EL (cell line): ENCODE results near the gene THOC2.
"Not testable (repeated sequence)": the region's sequence is repeated elsewhere in the genome, so short reads cannot be mapped to it uniquely, and the experiment has no call there.

Experiments used
- DNase-seq: peaks from one replicate; pipeline ENCODE4 v3.0.0-alpha.2; 2016

The THOC2 gene

GRCh38 chrX:123736333-123736921, 3.6 kb upstream of the THOC2 start:
- DNase-seq: peak; percentile 81

- DNase-seq: not testable (repeated sequence)
These were observed 2.3 kb upstream of the THOC2 start for GRCh38 chrX:123735137-123735536.

- DNase-seq: not testable (repeated sequence)
These were observed 1.2 kb upstream of the THOC2 start for GRCh38 chrX:123734079-123734478.

GRCh38 chrX:123731987-123732669, 724 bp downstream of the THOC2 start:
- DNase-seq: peak; percentile 28

- DNase-seq: peak; percentile 33
These were observed 1.4 kb downstream of the THOC2 start for GRCh38 chrX:123731258-123731986.

DNA sequence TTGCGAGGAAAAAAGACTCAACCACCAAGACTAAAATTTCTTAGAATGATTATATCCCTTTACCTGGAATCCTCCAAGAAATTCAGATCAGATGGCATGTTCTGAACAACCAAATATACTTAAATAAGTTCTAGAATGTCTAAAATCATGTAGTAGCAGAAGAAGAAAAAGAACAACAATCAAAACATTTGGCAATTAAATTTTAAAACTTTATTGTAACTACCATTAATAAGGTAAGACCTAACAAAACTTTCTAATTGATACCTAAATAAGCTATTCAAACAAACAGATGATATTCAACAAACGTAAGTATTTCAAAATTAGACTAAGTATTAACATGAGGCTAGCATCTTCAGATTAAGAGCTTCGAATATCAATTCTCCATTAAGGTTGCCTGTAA, 4.3 kb downstream of the THOC2 start:
- DNase-seq: no peak

- DNase-seq: no peak
These were observed 4.8 kb downstream of the THOC2 start for GRCh38 chrX:123728016-123728415.

DNA sequence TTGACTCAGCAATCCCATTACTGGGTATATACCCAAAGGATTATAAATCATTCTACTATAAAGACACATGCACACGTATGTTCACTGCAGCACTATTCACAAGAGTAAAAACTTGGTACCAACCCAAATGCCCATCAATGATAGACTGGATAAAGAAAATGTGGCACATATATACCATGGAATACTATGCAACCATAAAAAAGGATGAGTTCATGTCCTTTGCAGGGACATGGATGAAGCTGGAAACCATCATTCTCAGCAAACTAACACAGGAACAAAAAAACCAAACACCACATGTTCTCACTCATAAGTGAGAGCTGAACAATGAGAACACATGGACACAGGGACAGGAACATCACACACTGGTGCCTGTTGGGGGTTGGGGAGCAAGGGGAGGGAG, 10.7 kb downstream of the THOC2 start:
- DNase-seq: not testable (repeated sequence)

- DNase-seq: no peak
These were observed 12.4 kb downstream of the THOC2 start for GRCh38 chrX:123720486-123720885.

DNA sequence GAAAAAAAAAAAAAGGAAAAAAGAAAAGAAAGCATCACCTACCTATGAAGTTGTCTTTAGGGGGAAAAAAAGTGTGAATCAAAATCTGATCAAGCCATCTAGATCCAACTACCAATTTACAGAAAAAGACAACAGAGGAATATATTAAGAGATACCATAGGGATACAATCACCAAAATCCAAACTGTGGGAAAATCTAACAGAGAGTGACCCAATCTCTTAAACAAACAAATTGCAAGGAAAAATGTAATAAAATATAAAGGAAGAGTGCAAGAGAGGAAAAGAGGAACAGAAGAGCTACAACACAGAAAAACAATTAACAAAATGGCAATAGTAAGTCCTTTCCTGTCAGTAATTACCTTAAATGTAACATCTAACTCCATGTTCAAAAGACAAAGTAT, 19.0 kb downstream of the THOC2 start:
- DNase-seq: peak; percentile 16

DNA sequence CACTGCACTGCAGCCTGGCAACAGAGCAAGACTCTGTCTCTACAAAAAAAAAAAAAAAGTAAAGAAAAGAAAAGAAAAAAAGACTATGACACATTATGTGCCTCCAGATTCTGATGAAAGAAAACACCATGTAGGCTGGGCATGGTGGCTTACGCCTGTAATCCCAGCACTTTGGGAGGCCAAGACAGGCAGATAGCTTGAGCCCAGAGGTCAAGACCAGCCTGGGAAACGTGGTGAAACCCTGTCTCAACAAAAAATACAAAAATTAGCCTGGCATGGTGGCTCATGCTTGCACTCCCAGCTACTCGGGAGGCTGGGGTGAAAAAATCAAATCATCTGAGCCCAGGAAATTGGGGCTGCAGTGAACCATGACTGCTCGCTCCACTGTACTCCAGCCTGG, 19.4 kb downstream of the THOC2 start:
- no peak for DNase-seq

- DNase-seq: not testable (repeated sequence)
These were observed 21.7 kb downstream of the THOC2 start for GRCh38 chrX:123711201-123711600.

DNA sequence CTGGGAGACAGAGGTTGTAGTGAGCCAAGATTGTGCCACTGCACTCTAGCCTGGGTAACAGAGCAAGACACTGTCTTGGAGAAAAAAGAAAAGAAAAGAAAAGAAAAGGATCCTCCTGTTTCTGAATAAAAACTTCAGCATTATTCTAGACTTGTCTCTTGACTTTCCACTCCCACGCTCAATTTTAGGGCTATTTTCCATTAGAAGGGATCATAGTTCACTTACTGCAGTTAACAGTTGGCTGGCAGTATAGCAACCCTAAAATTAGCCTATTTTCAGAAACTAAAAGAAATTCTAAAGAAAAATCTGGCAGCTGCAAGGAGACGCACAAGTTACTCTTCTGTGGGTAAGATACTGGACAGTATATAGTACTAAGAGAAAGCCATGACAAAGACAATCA, 28.1 kb downstream of the THOC2 start:
- no peak for DNase-seq

- DNase-seq: no peak
These were observed 33.8 kb downstream of the THOC2 start for GRCh38 chrX:123698979-123699520.

DNA sequence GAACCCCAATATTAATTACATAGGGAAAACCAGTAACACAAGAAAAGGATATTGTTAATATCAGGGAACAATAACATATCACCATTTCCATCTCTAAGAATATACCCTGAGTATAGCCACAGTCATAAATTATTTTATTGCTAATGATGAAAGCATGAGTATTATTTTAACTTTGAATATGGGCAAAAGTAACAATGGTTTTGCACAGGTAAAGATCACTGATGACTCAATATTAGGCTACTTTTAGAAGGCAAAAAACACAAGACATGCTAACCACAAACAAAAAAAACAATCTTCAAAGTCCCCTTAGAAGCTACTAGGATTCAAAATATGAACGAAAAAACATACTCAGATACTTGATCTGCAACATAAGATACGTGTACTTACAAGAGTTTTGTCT, 36.5 kb downstream of the THOC2 start:
- no peak for DNase-seq

GRCh38 chrX:123695242-123695641, 37.6 kb downstream of the THOC2 start:
- DNase-seq: no peak

DNA sequence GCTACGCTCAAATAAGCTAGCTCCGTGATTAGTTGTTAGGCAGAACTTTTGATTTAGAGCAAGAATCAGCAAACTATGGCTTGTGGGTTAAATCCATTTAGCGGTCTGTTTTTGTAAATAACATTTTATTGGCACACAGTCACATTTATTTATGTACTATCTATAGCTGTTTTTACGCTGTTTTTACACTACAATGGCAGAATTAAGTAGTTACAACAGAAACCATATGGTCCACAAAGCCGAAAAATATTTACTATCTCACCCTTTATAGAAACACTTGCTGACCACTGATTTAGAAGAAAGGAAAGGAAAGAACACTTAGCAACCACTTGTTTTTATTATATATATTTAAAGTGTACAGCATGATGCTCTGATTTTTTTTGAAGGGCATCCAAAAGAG, 41.1 kb downstream of the THOC2 start:
- DNase-seq: no peak

DNA sequence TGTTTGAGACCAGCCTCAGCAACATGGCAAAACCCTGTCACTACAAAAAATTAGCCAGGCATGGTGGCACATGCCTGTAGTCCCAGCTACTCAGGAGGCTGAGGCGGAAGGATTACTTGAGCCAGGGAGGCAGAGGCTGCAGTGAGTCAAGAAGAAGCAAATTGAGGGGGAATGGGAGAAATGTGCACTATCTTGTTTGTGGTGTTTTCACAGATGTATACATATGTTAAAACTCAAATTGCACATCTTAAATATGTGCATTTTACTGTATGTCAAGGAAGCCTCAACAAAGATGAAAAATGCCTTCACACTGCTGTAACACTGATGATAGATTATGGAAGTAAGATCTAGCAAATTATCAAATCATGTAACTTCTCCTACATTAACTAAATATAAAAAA, 44.3 kb downstream of the THOC2 start:
- no peak for DNase-seq

- DNase-seq: no peak
These were observed 47.6 kb downstream of the THOC2 start for GRCh38 chrX:123685232-123685631.

DNA sequence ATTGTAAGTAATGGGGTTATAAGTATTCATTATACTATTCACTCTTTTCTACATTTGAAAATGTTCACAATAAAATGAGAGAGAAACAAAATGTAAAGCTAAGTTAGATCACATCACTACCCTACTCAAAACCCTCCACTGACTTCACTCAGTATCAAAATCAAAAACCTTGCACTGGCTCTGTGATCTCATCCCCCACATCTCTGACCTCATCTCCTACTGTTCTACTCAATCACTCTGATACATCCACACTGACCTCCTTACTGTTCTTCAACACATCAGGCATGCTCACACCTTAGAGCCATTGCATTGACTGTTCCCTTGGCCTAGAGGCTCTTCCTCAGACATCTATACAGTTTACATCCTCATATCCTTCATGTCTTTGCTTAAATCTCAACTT, 50.7 kb downstream of the THOC2 start:
- no peak for DNase-seq

DNA sequence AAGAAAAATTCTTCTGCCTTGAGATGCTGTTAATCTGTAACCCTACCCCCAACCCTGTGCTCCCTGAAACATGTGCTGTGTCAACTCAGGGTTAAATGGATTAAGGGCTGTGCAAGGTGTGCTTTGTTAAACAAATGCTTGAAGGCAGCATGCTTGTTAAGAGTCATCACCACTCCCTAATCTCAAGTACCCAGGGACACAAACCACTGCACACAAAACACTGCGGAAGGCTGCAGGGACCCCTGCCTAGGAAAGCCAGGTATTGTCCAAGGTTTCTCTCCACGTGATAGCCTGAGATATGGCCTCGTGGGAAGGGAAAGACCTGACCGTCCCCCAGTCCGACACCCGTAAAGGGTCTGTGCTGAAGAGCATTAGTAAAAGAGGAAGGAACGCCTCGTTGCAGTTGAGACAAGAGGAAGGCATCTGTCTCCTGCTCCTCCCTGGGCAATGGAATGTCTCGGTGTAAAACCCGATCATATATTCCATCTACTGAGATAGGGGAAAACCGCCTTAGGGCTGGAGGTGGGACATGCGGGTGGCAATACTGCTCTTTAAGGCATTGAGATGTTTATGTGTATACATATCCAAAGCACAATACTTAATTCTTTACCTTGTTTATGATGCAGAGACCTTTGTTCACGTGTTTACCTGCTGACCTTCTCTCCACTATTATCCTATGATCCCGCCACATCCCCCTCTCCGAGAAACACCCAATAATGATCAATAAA, 53.0 kb downstream of the THOC2 start:
- DNase-seq: not testable (repeated sequence)

DNA sequence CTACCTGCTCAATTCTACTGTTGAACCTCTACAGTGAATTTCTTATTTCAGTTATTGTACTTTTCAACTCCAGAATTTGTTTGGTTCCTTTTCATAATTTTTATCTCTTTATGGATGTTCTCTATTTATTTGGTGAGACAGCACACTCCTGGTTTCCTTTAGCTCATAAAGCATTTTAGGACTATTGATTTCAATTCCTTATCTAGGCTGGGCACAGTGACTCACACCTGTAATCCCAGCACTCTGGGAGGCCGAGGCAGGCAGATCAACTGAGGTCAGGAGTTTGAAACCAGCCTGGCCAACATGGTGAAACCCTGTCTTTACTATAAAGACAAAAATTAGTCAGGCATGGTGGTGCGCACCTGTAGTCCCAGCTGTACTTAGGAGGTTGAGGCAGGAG, 57.7 kb downstream of the THOC2 start:
- DNase-seq: no peak

- no peak for DNase-seq
These were observed 59.0 kb downstream of the THOC2 start for GRCh38 chrX:123673813-123674212.
